GM12801 (cell line): Measurements from ENCODE around the gene CHCHD6.

Experiments used
- CTCF ChIP-seq: IDR thresholded peaks from one replicate; pipeline ENCODE4 v1.5.1; 2011; ENCODE audit warnings: control low read depth; ENCODE audit not compliant: insufficient read length; ENCODE audit errors: extremely low read depth

CHCHD6 gene

DNA sequence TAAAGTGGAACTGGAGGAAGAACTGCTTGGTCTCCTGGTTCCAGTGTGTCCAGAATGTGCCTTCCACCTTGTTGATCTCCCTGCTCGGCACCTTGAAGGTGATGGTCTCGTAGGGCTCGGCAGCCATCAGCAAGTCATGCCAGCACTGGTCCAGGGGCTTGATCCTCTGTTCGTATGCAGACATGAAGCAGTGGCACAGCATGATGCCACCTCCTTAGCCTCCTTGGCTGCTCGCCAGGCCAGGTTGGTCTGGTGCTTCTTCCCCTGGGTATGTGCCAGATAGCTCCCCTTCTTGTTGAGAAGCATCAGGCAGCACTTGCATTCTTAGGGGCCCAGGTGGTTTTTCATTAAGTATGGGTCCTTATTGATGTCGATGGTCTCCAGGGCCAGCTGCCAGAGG, 31.3 kb upstream of the CHCHD6 start:
- no peak for TF ChIP-seq CTCF

DNA sequence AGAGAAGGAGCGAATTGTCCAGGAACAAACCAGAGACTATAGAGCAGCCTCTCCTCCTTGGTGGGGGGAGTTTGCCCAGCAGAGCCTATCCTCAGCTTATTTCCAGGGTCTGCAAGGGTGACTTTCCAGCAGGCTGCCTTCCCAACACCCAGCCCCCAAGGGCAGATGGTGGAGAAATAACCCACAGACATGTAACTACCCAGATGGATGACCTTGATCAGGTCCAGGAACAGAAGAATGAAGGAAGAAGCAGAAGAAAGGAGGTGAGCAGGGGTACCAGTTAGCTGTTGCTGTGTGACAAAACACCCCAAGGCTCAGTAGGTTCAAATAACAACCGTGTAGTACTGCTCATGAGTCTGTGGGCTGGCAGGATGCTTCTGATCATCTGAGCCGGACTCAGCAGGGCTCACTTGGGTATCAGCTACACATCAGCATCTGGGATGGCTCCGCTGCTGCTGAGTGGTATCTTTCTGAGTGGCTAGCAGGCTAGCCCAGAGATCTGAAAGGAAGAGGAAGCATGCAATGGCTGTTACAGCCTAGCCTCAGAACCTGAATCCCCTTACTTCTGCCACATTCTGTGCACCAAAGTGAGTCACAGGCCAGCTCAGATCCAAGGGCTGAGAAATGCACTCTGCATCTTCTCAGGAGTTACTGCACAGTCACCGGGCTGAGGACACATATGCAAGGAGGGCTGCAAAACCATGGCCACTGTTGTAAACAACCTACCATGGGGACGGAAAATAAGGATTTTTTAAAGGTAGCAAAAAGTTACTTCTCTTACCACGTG, 26.9 kb upstream of the CHCHD6 start:
- TF ChIP-seq CTCF: no peak

GRCh38 chr3:126677862-126678503, 26.1 kb upstream of the CHCHD6 start:
- no peak for TF ChIP-seq CTCF

DNA sequence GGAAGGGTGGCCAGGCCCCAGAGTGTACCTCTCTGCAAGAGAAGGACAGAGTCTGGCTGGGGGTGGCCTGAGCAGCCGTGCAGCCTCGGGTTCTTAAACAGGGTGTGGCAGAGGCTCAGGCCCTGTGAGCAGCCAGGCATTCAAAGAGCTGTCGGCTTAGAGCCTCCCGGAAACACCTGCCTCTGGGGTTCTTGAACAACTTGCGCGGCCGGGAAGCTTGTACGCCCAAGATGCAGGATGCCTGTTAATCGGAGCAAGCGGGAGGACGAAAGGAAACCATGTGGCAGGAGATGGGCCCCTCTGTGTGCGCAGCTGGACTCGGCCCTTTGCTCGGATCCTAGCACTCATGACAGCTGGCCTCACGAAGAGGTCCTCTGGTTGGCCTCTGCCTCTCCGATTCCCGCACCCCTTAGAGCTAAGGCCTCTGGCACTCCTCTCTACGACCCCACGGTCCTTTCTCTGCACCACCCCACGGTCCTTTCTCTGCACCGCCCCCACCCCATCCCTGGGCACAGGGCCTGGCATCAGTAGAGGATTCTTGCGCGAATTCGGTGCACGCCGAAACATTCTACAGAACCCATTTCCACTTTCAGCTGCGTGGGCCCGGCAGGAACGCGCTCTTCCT, 25.2 kb upstream of the CHCHD6 start:
- no peak for TF ChIP-seq CTCF

- TF ChIP-seq CTCF: no peak
Observed at GRCh38 chr3:126679318-126679751, 24.7 kb upstream of the CHCHD6 start.

DNA sequence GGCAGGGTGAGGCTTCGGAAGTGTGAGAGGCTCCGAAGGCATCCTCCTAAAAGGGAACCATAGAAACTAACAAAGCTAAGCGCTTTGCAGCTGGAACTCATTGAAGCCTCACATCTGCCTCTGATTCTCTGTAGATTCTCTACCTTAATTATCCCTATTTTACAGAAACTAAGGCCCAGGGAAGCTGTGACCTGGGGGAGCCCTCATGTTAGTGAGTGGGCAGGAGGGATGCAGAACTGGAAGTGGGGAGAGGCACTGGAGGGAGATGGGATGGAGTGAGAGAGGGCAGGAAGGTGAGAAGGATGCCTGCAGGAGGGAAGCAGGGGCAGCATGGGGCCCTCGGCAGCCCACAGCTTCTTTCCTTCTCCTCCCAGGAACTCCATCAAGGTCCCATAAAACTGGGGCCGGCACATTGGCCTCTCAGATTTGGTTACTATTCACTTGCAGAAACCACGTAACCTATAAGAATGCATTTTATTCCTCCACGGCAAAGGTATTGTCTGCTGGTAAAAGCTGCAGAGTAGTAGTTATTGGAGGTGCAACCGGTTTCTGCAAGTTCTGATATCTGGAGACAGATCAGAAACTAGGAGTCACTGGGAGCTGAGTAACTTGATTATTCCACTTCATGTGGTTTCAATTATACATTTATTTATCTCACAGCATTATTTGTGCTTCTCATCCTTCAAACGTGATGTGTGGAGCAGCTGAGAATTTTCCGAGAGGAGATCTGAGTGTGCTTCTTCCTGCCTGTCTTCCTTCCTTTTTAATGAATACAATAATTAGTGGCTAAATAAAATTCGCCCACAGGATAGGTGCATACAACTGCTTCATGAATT, 24.0 kb upstream of the CHCHD6 start:
- no peak for TF ChIP-seq CTCF

DNA sequence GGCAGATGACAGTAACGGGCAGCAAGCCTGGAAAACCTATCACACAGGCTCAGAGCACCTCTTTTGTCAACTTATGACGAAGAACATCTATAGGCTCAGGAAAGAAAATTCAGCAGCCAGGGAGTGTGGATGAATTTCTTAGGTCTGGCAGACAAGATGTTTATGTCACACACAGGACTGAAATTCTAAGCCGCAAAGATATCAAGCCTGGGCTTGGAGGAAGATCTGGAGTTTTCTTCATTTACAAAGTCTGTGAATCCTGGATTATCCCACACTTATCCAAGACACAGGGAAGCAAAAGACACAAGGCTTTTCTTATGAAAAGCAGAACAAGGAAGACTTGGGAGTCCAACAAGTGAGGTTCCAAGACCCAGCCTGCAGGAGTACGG, 23.4 kb upstream of the CHCHD6 start:
- TF ChIP-seq CTCF: no peak
